Activated T-cell treated with anti-CD3 and anti-CD28 coated beads for 24 hours (primary cell): ENCODE data around the gene PTK7.

ENCODE experiments used
- DNase-seq: peaks from one replicate; pipeline ENCODE4 v3.0.0-alpha.2; 2020; ENCODE audit warnings: low read depth

Gene PTK7

DNA sequence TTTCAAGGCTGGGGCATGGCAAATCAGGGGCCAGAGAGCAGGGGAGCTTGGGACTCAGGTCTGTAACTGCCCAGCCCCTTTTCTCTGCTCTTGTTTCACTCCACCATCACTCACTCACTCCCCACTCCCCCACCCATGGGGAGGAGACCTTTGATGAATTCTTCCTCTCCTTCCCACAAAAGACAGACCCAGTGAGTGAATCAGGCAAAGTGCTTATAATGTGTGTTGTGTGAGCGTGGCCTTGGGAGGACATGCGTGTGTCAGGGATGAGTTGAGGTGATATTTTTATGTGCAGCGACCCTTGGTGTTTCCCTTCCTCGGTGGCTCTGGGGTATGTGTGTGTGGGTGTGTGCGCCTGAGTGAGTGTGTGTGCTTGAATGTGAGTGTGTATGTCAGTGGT lies 104.9 kb downstream of the PTK7 start:
- DNase-seq = no peak

DNA sequence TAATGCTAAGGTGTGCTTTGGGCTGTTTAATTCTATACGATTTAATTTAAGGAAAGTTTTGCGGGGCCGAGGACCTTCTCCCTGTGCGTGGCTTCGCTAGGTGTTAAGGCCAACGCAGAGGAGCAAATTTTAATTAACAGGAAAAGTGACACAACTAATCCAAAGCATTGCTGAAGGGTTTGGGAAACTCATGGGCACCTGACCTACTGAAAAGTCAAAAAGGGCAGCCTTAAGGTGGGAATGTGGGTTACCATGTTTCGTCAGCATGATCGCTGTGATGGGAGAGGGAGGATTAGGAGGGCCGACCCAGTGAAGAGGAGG lies 105.5 kb downstream of the PTK7 start:
- no peak for DNase-seq

DNA sequence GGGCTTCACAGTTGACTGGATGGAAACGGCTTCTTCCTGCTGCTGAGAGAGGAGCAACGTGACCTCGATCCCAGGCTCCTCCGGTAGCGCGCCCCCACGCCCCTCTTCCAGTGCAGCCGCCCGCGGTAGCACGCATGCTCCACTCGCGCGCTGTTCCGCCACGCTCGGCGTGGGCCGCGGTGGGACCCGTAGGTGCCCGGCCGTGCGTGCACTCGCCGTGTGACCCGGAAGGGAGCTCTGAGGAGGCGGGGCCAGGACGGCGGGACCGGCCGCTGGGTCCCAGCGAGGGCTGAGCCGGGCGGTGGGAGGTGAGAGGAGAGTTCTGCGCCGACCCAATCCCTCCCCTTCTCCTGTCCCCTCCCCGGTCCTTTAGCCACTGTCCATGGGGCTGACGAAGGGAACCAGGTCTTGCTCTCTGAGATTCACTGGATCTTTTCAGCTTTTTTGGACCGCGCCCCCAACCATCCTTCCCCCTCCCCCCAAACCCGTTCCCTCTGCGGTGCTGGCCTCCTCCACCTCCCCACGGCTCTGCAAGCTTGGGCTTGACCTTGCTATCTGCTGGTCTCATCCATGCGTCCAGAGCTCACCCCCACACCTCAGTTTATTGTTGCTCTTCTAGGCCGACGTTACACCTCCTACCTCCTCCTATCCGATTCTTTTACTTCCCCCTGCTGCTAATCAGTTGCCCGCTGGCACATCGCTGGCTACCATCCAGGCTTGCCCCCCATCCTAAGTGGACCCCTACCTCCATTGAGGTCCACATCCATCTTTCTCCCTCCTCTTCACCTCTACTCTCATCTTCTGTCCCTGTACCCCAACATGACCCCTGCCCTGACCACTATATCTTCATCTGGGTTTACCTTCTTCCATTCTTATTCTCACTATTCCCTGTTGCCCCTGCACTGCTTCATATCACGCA lies 106.1 kb downstream of the PTK7 start, which contains the start of gene CUL9:
CUL9 (plus strand) TSS at position 255 of the 919 bp plus-strand sequence. CDS start 2,115 bp downstream, outside the sequence.
- DNase-seq = peak; percentile 78

DNA sequence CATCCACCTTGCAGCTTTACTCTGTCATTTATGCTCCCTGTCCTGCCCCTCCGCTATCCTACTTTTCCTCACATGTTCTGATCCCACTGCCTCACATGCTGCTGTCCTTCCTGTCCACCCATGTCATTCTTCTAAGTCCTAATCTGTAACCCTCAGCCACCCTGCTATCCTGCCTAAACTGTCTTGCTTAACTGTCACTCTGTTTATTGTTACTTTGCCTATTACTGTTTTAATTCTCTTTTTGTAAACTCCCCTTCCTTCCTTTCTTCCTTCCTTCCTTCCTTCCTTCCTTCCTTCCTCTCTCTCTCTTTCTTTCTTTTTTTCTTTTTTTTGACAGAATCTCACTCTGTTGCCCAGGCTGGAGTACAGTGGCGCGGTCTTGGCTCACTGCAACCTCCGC lies 107.3 kb downstream of the PTK7 start:
- no peak for DNase-seq

DNA sequence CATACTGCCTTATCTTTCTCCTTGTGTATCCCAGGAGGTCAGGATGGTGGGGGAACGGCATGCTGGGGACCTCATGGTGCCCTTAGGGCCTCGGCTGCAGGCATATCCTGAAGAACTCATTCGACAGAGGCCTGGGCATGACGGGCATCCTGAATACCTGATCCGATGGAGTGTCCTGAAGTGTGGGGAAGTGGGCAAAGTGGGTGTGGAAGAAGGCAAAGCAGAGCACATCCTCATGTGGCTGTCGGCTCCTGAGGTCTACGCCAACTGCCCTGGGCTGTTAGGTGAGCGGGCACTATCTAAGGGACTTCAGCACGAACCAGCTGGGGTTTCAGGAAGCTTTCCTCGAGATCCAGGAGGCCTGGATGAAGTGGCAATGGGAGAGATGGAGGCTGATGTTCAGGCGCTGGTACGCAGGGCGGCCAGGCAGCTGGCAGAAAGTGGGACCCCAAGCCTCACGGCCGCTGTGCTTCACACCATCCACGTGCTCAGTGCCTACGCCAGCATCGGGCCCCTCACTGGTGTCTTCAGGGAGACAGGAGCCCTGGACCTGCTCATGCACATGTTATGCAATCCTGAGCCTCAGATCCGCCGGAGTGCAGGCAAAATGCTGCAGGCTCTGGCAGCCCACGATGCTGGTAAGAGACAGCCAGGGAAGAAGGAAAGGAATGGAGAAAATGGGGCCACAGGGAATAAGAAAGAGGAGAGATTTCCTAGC lies 108.3 kb downstream of the PTK7 start:
- DNase-seq = no peak

DNA sequence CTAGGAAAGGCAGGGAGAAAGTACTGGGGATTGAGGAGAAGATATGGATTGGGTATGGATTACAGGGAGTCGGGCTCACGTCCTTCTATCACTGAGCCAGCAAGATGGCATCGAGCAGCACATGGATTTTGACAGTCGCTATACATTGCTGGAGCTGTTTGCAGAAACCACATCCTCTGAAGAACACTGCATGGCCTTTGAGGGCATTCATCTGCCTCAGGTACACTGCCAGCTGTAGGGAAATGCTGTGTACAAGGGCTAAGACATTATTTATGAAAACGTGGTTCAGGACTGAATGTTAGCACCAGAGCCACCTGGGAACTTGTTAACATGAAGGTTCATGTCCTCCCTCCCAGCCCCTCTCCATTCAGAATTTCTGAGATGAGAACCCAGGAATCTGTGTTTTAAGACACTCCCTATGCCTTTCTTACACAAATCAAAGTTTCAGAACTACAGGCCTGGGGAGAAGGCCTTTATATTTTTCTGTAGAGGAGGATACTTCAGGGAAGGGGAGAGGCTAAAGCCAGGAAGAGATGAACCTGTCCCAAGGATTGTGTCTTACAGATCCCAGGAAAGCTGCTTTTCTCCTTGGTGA lies 109.4 kb downstream of the PTK7 start:
- DNase-seq = no peak

DNA sequence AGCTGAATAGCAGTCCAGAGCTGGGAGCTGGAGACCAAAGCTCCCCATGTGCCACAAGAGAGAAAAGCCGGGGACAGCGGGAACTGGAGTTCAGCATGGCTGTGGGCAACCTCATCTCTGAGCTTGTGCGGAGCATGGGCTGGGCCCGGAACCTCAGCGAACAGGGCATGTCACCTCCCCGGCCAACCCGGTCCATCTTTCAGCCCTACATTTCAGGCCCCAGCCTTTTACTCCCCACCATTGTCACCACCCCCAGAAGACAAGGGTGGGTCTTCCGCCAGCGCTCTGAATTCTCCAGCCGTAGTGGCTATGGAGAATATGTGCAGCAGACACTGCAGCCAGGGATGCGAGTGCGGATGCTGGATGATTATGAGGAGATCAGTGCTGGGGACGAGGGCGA lies 109.9 kb downstream of the PTK7 start:
- DNase-seq = no peak

DNA sequence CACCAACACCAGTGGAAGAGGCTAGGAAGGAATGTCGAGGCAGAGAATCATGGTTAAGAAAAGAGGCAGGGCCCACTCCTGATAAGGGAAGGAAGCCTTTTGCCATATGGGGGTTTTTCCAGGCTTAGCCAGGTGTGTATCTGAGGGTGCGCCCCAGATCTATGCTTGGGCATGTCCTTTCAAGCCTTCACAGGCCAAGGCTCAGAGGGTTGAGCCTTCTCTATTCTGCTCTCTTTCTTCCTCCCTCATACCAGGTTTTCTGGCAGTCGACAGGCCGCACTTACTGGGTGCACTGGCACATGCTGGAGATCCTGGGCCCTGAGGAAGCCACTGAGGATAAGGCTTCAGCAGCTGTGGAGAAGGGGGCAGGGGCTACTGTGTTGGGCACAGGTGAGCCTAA lies 110.6 kb downstream of the PTK7 start:
- no peak for DNase-seq

DNA sequence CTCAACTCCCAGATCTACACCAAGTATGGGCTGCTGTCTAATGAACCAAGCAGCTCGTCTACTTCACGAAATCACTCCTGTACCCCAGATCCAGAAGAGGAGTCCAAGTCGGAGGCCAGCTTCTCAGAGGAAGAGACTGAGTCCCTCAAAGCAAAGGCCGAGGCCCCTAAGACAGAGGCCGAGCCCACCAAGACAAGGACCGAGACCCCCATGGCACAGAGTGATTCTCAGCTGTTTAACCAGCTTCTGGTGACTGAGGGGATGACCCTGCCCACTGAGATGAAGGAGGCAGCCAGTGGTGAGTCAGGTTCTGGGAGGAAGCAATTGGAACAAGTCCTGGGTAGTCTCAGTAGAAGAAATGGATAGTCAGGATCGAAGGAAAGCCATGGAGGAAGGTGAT lies 111.7 kb downstream of the PTK7 start:
- no peak for DNase-seq

DNA sequence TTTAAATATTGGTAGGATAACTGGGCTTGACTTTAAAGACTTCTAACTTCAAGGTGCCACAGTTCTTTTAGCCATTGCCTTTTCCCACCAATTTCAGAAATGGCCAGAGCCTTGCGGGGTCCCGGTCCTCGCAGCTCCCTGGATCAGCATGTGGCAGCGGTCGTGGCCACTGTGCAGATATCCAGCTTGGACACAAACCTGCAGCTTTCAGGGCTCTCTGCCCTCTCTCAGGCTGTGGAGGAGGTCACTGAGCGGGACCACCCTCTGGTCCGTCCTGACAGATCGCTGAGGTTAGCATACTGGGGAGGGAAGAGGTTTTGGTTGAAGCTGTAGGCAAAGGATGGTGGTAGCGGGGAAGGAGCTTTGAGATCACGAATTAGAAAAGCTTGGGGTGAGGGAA lies 112.3 kb downstream of the PTK7 start:
- no peak for DNase-seq

DNA sequence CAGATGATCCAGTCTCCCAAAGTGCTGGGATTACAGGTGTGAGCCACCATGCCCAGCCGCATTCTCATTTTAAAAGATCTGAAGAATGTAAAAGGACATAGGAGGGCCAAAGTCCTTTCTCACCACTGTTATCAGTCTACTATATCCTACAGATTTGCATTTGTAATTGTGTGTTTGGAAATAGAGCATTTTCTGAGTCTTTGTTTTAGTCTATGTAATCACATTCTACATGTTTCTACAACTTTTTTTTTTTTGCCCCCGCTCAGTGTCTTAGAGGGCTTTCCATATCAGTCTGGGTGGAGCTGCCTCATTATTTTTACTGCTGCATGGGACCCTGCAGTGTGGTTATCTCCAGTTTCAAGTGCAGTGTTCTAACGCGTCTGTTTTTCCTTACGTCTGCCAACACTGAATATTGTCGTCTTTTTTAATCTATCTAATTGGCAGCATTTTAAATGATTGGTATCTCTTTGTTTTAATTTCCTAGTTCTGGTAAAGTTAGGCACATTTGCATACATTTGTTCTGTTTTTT lies 113.7 kb downstream of the PTK7 start:
- DNase-seq = no peak

DNA sequence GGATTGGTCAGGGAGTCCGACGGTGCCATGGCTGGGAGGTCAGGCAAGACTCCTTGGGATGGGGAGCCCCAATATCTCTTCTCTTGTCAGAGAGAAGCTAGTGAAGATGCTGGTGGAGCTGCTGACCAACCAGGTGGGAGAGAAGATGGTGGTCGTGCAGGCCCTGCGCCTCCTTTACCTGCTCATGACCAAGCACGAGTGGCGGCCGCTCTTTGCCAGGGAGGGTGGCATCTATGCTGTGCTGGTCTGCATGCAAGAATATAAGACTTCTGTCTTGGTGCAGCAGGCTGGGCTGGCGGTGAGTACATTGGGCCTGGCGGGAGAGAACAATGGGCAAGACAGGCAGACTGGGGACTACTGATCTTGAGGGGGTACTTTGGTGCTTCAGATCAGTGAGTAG lies 116.8 kb downstream of the PTK7 start:
- no peak for DNase-seq

DNA sequence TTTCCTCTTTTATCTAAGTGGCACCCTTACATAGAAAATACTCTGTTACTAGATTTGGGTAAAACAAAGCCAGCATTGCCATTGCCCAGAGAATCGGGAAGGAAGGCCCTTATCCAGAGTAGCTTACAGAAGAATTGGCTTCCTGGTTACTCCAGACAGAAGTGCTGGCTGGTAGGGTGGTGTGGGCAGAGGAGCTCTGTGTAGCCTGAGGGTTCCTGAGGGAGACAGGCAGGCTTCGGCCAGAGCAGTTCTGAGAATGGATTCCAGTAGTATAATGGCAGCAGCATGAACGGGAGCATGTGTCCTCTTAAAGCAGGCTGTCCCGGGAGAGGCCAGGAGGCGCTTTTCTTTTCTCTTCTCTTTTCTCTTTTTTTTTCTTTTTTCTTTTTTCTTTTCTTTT lies 117.8 kb downstream of the PTK7 start:
- no peak for DNase-seq

DNA sequence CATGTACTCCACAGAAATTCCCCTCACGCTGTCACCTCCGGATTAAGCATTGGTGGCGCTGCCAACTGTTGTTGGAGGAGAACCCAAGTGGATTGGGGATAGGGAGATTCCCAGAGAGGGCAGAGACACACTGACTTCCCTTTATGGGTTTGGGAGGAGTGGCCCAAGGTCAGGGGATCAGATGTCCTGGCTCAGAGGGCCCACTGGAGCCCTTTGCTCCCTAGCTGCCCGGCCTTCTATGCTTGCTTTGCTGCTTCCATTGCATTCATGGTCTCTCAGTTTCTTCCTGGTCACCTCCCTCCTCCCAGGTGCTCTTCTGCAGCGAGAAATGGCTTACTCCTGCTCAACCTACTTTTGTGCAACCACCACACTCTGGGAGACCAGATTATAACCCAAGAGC lies 120.2 kb downstream of the PTK7 start:
- no peak for DNase-seq

DNA sequence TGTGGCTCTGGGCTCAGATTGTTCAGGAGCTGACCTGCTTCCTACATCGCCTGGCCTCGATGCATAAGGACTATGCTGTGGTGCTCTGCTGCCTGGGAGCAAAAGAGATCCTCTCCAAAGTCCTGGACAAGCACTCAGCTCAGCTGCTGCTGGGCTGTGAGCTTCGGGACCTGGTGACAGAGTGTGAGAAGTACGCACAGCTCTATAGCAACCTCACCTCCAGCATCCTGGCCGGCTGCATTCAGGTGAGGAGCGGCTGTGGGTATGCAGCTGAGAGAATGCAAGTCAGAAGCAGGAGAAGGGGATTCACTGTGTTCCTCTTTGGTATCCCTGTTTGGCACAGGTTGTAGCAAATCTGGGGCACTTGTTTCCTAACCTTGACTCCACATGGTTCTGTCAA lies 123.8 kb downstream of the PTK7 start:
- no peak for DNase-seq

DNA sequence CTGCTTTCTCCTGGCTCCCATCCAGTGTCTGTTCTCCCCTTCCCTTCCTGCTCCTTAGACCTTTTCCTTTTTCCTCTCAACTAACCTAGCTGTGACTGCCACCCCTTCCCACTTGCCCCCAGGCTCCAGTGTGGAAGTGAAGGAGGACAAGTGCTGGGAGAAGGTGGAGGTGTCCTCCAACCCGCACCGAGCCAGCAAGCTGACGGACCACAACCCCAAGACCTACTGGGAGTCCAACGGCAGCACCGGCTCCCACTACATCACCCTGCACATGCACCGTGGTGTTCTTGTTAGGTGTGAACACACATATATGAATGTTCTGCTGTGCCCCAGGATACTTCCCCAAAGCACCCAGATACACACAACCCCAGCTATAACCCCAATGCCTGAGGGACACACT lies 124.4 kb downstream of the PTK7 start:
- no peak for DNase-seq

DNA sequence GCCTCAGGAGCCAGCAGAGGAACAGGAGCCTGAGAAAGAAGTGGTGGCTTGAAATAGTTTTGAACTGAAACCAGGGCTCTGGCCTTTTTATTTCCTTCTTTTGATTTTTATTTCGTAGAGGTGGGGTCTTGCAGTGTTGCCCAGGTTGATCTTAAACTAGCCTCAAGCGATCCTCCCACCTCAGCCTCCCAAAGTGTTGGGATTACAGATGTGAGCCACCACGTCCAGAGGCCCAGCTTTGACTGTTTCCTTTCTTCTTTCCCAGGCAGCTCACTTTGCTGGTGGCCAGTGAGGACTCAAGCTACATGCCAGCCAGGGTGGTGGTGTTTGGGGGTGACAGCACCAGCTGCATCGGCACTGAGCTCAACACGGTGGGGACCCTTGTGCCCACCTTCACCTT lies 126.3 kb downstream of the PTK7 start:
- DNase-seq = no peak

DNA sequence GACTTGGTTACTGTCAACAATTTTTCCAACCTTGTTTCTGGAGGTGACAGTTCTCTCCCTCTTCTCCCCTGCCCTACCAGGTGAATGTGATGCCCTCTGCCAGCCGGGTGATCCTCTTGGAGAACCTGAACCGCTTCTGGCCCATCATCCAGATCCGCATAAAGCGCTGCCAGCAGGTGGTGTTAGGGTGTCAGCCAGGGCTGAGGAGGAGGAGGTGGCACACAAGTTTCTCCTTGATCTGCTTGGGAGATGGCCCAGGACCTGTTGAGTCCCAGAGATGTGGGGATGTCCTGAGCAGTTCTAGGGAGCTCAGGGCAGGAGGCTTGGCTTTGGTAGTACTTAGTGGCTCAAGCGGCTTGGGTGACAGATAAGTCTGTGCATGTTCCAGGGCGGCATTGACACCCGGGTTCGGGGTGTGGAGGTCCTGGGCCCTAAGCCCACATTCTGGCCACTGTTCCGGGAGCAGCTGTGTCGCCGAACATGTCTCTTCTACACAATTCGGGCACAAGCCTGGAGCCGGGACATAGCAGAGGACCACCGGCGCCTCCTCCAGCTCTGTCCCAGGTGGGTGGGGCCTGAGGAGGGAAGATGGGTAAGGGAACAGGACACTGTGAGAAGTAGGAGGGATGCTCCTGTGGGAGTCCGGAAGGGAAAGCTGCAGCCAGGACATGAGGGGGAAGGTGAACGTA lies 127.1 kb downstream of the PTK7 start:
- DNase-seq = no peak

DNA sequence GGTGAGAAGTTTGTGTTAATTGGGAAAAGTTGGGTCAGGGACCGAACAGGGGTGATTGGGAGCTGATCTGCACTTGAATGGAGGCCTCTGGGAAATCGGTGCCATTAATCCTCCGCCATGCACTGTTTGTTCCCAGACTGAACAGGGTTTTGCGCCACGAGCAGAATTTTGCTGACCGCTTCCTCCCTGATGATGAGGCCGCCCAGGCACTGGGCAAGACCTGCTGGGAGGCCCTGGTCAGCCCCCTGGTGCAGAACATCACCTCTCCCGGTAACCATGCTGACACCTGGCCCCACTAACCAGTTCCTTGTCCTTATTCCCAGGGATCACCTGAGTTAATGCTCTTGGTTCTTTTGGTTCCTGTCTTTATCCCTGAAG lies 127.6 kb downstream of the PTK7 start:
- no peak for DNase-seq

DNA sequence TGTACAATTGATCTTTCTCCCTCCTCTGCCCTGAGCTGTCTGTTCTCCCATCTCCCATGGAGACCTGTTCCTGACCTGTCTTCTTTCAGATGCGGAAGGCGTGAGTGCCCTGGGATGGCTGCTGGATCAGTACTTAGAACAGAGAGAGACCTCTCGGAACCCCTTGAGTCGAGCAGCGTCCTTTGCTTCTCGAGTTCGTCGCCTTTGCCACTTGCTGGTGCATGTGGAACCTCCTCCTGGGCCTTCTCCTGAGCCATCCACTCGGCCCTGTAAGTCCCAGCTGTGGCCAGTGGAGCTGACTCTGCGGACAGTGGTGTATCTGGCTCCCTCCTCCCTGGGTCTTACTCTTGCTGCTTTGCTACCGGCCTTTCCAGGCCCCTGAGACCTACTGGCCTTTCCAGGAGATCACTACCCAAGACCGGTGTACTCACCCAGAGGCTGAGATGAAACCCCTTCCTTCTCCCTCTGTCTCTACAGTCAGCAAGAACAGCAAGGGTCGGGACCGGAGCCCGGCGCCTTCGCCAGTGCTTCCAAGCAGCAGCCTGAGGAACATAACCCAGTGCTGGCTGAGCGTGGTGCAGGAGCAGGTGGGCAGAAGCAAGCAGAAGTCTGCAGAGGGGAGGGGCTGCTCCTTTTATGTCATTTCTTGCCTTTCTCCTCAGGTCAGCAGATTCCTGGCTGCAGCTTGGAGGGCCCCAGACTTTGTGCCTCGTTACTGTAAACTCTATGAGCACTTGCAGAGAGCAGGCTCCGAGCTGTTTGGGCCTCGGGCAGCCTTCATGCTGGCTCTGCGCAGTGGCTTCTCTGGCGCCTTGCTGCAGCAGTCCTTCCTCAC lies 128.4 kb downstream of the PTK7 start:
- DNase-seq = no peak

DNA sequence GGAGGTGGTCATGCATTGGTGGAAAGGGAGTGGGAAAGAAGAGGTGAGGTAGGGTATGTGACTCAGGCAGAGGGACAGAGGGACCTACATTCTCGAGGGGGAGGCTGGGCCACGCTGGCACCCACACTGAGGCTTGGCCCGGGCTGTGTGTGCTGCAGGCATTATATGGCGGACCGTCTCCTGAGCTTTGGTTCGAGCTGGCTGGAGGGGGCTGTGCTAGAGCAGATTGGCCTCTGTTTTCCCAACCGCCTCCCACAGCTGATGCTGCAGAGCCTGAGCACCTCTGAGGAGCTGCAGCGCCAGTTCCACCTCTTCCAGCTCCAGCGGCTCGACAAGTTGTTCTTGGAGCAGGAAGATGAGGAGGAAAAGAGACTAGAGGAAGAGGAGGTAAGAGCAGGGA lies 129.7 kb downstream of the PTK7 start:
- no peak for DNase-seq
